NCI-H82 treated with DMSO at 0.1 percent for 48 hours (cell line): ENCODE results near the gene RASIP1.

Experiments used
- DNase-seq: peaks from one replicate; lab custom pipeline; 2025; ENCODE audit not compliant: unreplicated experiment; lab: John Stamatoyannopoulos, UW

RASIP1 gene

DNA sequence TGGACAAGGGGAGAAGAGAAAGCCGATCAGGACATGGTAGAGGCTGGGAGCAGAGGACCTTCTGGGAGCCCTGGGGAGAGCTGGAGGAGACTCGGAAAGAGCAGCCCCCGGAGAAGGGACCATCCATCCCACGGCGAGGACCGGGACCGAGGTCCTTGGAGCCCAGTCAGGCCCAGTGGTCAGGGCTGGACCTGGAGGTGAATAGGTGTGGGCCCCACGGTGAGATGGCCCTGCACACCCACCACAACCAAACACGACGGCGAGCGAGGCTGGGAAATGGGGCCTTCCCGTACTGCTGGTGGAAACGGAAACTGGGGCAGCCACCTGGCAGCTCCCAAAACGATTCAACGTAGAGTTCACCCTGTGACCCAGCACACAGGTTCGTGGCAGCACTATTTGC lies 63.9 kb downstream of the RASIP1 start:
- no peak for DNase-seq

DNA sequence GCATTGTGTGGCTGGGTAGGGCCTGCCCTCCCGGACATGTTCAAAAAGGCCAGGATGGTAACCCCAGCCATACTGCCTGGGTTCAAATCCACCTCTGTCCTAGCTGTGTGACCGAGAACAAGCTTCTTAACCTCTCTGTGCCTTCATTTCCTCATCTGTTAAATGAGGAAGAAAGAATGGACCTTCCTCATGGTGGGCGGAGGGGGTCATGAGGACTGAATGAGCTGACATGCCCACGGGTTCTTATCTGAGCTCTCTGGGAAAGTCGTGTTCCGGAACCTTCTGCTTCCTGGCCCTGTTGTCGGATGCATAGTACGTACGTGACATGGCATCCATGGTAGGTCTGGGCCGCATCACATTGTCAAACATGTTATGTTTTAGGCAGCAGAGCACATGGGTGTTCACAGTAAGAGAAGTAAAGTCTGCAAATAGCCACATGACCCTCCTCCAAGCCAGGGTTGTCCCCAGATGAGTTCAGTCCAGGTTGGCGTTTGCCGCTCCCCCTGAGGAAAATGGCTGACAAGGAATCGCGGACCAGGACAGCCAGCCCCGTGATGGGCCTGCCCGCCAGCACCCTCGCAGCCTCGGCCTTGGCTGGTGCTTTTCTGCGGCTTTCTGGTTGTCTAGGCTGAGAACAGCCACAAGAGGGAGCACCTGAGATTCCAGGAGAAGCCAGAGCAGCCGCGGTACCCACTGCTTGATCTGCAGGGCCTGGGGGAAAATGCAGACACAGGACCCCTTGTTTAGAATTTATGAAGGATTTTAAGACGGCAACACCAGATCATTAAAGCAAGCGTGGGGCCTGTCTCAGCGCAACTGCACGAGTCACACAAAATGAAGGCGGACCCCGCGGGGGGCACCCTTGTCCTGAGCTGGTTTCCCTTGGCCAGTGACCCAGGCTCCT lies 65.2 kb downstream of the RASIP1 start:
- peak; percentile 69 for DNase-seq

DNA sequence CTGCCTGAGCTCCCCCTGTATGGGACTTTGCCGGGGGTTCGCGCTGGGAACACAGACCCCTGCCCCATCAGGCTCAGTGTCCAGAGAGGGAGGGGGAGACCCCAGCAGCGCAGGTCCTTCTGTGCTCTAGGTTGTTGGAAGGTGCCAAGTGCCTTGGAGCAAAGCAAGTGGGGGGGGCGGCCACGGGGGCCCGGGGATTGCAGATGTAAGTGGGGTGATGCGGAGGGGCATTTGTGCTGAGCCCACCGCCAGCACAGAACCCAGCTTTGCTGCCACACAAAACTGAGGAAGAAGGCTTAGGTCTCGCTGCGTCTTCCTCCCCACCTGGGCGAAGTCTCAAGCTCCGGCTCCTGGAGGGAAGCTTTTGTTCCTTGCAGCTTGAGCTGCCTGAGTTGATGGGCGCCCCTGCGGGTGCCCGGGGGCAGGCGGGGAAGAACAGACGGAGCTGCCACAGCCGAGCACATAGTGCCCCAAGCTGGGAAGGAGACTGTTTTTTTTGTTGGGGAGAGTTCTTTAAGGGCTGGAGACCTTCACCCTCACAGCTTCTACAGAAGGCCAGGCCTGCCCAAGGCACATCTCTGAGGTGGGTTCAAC lies 66.1 kb downstream of the RASIP1 start:
- no peak for DNase-seq

DNA sequence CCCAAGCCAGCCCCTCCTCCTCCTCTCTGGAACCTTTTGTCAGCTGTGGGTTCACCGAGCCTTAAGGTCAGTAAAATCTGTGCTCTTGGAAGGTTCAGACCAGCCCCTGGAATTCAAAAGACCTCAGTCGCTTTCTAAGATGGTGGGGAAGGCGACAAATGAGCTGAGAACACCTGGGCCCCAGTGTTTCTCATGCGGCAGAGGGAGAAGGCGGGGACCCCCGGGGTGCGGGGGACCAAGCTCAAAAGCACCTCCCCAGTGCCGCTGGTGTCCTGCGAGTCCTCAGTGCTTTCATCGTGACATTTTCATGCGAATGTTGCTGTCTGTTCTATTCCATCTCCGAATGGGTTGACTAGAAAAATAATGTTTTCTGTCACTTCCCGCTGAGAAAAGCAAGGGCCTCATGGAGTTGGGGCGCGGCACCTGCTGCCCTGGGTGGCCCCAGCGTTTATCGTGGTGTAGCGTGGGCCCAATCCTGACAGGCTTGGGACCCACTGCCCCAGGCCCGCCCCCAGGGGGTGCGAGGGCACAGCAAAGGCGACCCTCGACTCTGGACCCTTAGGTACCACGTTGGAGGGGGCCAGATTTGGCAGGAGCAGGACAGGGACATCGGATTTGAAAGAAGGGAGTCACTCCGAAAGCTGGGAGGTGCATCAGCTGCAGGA lies 66.8 kb downstream of the RASIP1 start:
- no peak for DNase-seq

- DNase-seq, result no peak
Measured at GRCh38 chr19:48672994-48673393, 67.4 kb downstream of the RASIP1 start, which contains the start of gene NTN5. NTN5 (minus strand) TSS chr19:48673017; CDS start chr19:48670986, 2,031 bp downstream.

- DNase-seq, result no peak
Measured at GRCh38 chr19:48671446-48671995, 68.9 kb downstream of the RASIP1 start.

DNA sequence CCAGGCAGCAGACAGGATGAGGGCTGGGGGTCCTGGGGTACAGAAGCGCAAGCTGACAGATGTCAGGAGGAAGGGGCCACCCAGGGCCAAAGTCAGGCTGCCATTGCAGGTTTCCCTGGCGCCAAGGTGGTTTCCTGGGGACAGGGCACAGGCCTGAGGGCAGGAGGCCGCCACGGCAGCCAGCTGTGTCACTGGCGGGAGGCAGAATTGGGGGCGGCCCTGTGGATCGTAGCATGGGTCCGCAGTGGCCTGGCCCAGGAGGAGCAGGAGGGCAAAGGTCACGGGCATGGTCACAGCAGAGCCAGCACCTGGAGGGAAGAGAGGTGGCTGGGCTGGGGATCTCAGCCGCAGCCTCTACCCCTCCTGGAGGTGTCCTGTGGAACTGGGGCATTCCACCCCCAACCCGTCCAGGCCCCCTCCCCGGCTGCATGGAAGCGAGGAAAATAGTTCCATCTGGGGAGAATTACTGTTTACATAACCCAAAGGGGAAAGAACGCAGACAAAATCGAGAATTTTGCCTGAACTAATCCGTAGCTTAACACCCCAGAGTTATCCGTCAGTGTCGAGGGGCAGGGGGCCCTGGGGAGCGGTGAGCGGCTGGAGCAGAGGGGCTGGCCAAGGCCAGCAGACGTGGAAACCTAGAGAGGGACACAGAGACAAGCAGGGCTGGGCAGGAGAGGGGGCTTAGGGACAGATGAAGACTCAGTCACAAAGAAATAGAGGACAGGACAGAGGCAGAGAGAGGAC lies 69.5 kb downstream of the RASIP1 start:
- DNase-seq, result no peak
